Fibroblast of skin of right quadriceps (primary cell): ENCODE measurements around the gene KCNQ1.
A peak's percentile ranks its signal among the peaks of the same experiment; 100 is the strongest.

ENCODE experiments used
- DNase-seq: peaks from one replicate; pipeline ENCODE4 v3.0.0-alpha.2; 2013

Gene KCNQ1

GRCh38 chr11:2860636-2861035, 415.8 kb downstream of the KCNQ1 start:
- no peak for DNase-seq

GRCh38 chr11:2862395-2863275, 417.8 kb downstream of the KCNQ1 start:
- DNase-seq, result no peak

- DNase-seq, result peak; percentile 8
Measured at GRCh38 chr11:2863276-2863618, 418.4 kb downstream of the KCNQ1 start.

GRCh38 chr11:2864901-2865300, 420.1 kb downstream of the KCNQ1 start:
- DNase-seq, result no peak

GRCh38 chr11:2865922-2866577, 421.2 kb downstream of the KCNQ1 start:
- no peak for DNase-seq

GRCh38 chr11:2867142-2867541, 422.3 kb downstream of the KCNQ1 start:
- no peak for DNase-seq

GRCh38 chr11:2867722-2868505, 423.1 kb downstream of the KCNQ1 start:
- no peak for DNase-seq

GRCh38 chr11:2868506-2869133, 423.8 kb downstream of the KCNQ1 start:
- no peak for DNase-seq

GRCh38 chr11:2869134-2869526, 424.3 kb downstream of the KCNQ1 start:
- no peak for DNase-seq

- DNase-seq, result no peak
Measured at GRCh38 chr11:2869561-2870427, 425.0 kb downstream of the KCNQ1 start.

GRCh38 chr11:2870460-2870859, 425.7 kb downstream of the KCNQ1 start:
- no peak for DNase-seq

GRCh38 chr11:2870969-2871680, 426.3 kb downstream of the KCNQ1 start:
- DNase-seq, result no peak

- no peak for DNase-seq
Measured at GRCh38 chr11:2874963-2875362, 430.2 kb downstream of the KCNQ1 start.

GRCh38 chr11:2877474-2877873, 432.7 kb downstream of the KCNQ1 start:
- DNase-seq, result no peak

GRCh38 chr11:2878782-2879181, 434.0 kb downstream of the KCNQ1 start:
- DNase-seq, result no peak

GRCh38 chr11:2880646-2881045, 435.8 kb downstream of the KCNQ1 start:
- DNase-seq, result no peak

- DNase-seq, result no peak
Measured at GRCh38 chr11:2881076-2881980, 436.5 kb downstream of the KCNQ1 start.

- no peak for DNase-seq
Measured at GRCh38 chr11:2881981-2882375, 437.2 kb downstream of the KCNQ1 start.

- DNase-seq, result no peak
Measured at GRCh38 chr11:2882396-2883110, 437.7 kb downstream of the KCNQ1 start.

GRCh38 chr11:2883640-2883978, 438.8 kb downstream of the KCNQ1 start:
- DNase-seq, result no peak
